ENCODE measurements around the gene MICU1.

DNA sequence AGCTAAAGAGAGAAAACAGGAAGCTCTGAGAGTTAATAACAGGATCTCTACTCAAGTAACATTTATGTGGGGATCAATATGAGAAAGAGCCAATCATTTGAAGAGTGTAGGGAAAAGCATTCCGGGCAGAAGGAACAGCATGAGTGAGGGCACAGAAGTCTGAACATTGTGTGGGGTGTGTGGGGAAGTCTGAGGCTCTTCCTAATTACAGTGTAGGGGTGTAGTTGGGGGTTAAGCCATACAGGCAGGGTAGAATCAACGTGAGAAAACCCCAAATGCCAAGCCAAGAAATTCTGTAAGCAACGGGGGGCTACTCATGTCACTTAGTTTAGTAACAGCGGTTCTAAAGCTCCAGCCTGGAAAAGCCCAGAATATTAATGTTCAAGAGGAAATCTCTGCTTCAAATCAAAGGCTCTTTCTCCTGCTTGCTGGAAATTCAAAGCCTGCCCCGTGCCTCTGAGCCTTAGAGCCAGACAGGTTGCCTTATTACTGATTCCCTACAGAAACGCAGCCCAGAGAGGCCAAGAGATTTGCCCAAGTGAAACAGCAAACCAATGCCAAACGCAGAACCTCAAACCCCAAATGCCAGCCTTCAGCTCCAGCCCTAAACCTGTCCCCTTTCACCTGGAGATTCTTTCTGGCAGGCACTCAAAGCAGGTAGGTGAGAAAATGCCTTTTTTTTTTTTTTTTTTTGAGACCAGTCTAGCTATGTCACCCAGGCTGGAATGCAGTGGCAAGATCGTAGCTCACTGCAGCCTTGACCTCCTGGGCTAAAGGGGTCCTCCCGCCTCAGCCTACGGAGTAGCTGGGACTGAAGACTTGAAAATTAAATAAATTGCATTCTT lies 307.2 kb downstream of the MICU1 start:
- TF ChIP-seq POLR2AphosphoS5 (IDR thresholded peaks at IDR 0.05; ENCODE audit: low read depth, low read length) (no peak), POLR2A (IDR thresholded peaks at IDR 0.05; ENCODE audit: low read depth, low read length) (no peak), TAF1 (IDR thresholded peaks at IDR 0.05; ENCODE audit: borderline replicate concordance, low read depth, low read length) (no peak)
